ENCODE measurements around the gene CCDC32. TPM values are rescaled to one million over a fixed set of nuclear protein-coding genes. Genes with fewer than 3 reads are reported as not detected.
A peak's percentile ranks its signal among the peaks of the same experiment; 100 is the strongest.

CCDC32 gene
- total RNA-seq, 2 experiments from 2014 or later, result 20.9 to 21.3 TPM

GRCh38 chr15:40597024-40597423 is 32.2 kb upstream of the CCDC32 start:
- Histone ChIP-seq H3K9me3 (ENCODE audit: control insufficient read depth in 1 of 2, insufficient read depth in 1 of 2, low read length in 2 of 2) (no peaks in the 10 kb centered on the region), H3K4me3 (ENCODE audit: low read length) (no peak overlapping the region), H3K27me3 (ENCODE audit: control insufficient read depth in 1 of 2, insufficient read depth in 2 of 2, low read length in 2 of 2) (peaks cover 0 to 5% of the 10 kb centered on the region in 2 experiments), H3K27ac (ENCODE audit: low read depth in 1 of 2, low read length in 2 of 2) (no peak overlapping the region), H3K4me1 (ENCODE audit: insufficient read depth, low read length) (peaks cover 10% of the 10 kb centered on the region), H3K36me3 (ENCODE audit: insufficient read depth, low read length) (no peaks in the 10 kb centered on the region)
- ChIA-PET POLR2A (no interaction called here), CTCF (no interaction called here)
- intact Hi-C loops (cut with DNase I, micrococcal nuclease), result loop anchor here in 1 of 2 experiments (5.0 to 10.0 kb wide), 4 partner anchors 80 to 1678 kb away; partner anchors contain the start of genes BAHD1, CHAC1, GANC and TMEM87A
- Mint-ChIP-seq H3K9me3 (no peaks in the 10 kb centered on the region), H3K27me3 (peaks cover 14% of the 10 kb centered on the region), H3K36me3 (ENCODE audit: low read depth) (peaks cover 6% of the 10 kb centered on the region), H3K27ac (no peak overlapping the region), H3K4me3 (no peak overlapping the region), H3K4me1 (ENCODE audit: low read depth) (peaks cover 21% of the 10 kb centered on the region)
- ATAC-seq (ENCODE audit: poor library complexity), result no peak
- no peak for DNase-seq
- no peak for TF ChIP-seq CTCF (IDR thresholded peaks at IDR 0.05)

- DNase-seq (no peak), ATAC-seq (ENCODE audit: poor library complexity) (no peak)
- Histone ChIP-seq H3K36me3 (ENCODE audit: insufficient read depth, low read length) (no peaks in the 10 kb centered on the region), H3K4me3 (ENCODE audit: low read length) (no peak overlapping the region), H3K27me3 (ENCODE audit: control insufficient read depth in 1 of 2, insufficient read depth in 2 of 2, low read length in 2 of 2) (peaks cover 0 to 5% of the 10 kb centered on the region in 2 experiments), H3K27ac (ENCODE audit: low read depth in 1 of 2, low read length in 2 of 2) (no peak overlapping the region), H3K9me3 (ENCODE audit: control insufficient read depth in 1 of 2, insufficient read depth in 1 of 2, low read length in 2 of 2) (no peaks in the 10 kb centered on the region), H3K4me1 (ENCODE audit: insufficient read depth, low read length) (peaks cover 10% of the 10 kb centered on the region)
- H3K36me3 Mint-ChIP-seq (ENCODE audit: low read depth), result peaks cover 6% of the 10 kb centered on the region
- no peak overlapping the region for H3K4me3 Mint-ChIP-seq
- POLR2A ChIA-PET, result interaction anchor here (1.6 kb wide), 1 partner anchor 31 kb away, joined by 4 read pairs; the partner anchor contains the start of gene CCDC32
- CTCF ChIA-PET, result no interaction called here
- peaks cover 14% of the 10 kb centered on the region for H3K27me3 Mint-ChIP-seq
- no peak overlapping the region for H3K27ac Mint-ChIP-seq
- no peak for TF ChIP-seq CTCF (IDR thresholded peaks at IDR 0.05)
- intact Hi-C loops (cut with DNase I, micrococcal nuclease), result loop anchor here (2.0 to 10.0 kb wide), 7 partner anchors 31 to 1679 kb away; partner anchors contain the start of genes BAHD1 (in 1 of the 2), CCDC32 (in 1 of the 2), CHAC1 (in 1 of the 2) and GANC (in 1 of the 2)
- no peaks in the 10 kb centered on the region for H3K9me3 Mint-ChIP-seq
- H3K4me1 Mint-ChIP-seq (ENCODE audit: low read depth), result peaks cover 21% of the 10 kb centered on the region
Measured at GRCh38 chr15:40595773-40596172, 30.9 kb upstream of the CCDC32 start.

GRCh38 chr15:40595219-40595618 is 30.4 kb upstream of the CCDC32 start:
- ChIA-PET CTCF (interaction anchor here (1.0 kb wide), 1 partner anchor 188 kb away, joined by 3 read pairs; no protein-coding TSS in a partner anchor), POLR2A (interaction anchor here (1.3 to 1.6 kb wide), 2 partner anchors 26 to 30 kb away, joined by 3 to 4 read pairs; partner anchors contain the start of gene CCDC32)
- H3K9me3 Mint-ChIP-seq, result no peaks in the 10 kb centered on the region
- ATAC-seq (ENCODE audit: poor library complexity) (no peak), DNase-seq (no peak)
- Histone ChIP-seq H3K9me3 (ENCODE audit: control insufficient read depth in 1 of 2, insufficient read depth in 1 of 2, low read length in 2 of 2) (no peaks in the 10 kb centered on the region), H3K27ac (ENCODE audit: low read depth in 1 of 2, low read length in 2 of 2) (no peak overlapping the region), H3K4me3 (ENCODE audit: low read length) (no peak overlapping the region), H3K27me3 (ENCODE audit: control insufficient read depth in 1 of 2, insufficient read depth in 2 of 2, low read length in 2 of 2) (peaks cover 0 to 5% of the 10 kb centered on the region in 2 experiments), H3K36me3 (ENCODE audit: insufficient read depth, low read length) (no peaks in the 10 kb centered on the region), H3K4me1 (ENCODE audit: insufficient read depth, low read length) (peaks cover 13% of the 10 kb centered on the region)
- H3K27me3 Mint-ChIP-seq, result peaks cover 14% of the 10 kb centered on the region
- H3K36me3 Mint-ChIP-seq (ENCODE audit: low read depth), result peaks cover 6% of the 10 kb centered on the region
- no peak for TF ChIP-seq CTCF (IDR thresholded peaks at IDR 0.05)
- peak overlapping the region; percentile 99 for H3K4me3 Mint-ChIP-seq
- intact Hi-C loops (cut with DNase I, micrococcal nuclease), result loop anchor here (2.0 to 10.0 kb wide), 7 partner anchors 30 to 1680 kb away; partner anchors contain the start of genes BAHD1 (in 1 of the 2), CCDC32 (in 1 of the 2), CHAC1 (in 1 of the 2) and GANC (in 1 of the 2)
- H3K4me1 Mint-ChIP-seq (ENCODE audit: low read depth), result peaks cover 25% of the 10 kb centered on the region
- H3K27ac Mint-ChIP-seq, result peak overlapping the region; percentile 91

All from CD4-positive, alpha-beta T cell (primary cell).